ENCODE data around the gene TMEM131L.
"Not testable (repeated sequence)": the region's sequence is repeated elsewhere in the genome, so short reads cannot be mapped to it uniquely, and the experiment has no call there.

Gene TMEM131L

GRCh38 chr4:153450544-153450917, 15.6 kb upstream of the TMEM131L start:
- DNase-seq: peak; percentile 60

- DNase-seq: not testable (repeated sequence)
Observed at GRCh38 chr4:153451145-153451544, 15.0 kb upstream of the TMEM131L start.

GRCh38 chr4:153451911-153452657, 14.1 kb upstream of the TMEM131L start:
- DNase-seq: no peak

- no peak for DNase-seq
Observed at GRCh38 chr4:153452658-153453378, 13.3 kb upstream of the TMEM131L start.

GRCh38 chr4:153453402-153453801, 12.8 kb upstream of the TMEM131L start:
- no peak for DNase-seq

GRCh38 chr4:153458969-153459368, 7.2 kb upstream of the TMEM131L start:
- no peak for DNase-seq

GRCh38 chr4:153461549-153461948, 4.6 kb upstream of the TMEM131L start:
- not testable (repeated sequence) for DNase-seq

GRCh38 chr4:153464068-153464467, 2.1 kb upstream of the TMEM131L start:
- no peak for DNase-seq

GRCh38 chr4:153465140-153465539, 1.0 kb upstream of the TMEM131L start:
- DNase-seq: no peak

GRCh38 chr4:153465615-153466080, 512 bp upstream of the TMEM131L start:
- peak; percentile 53 for DNase-seq

GRCh38 chr4:153466949-153467896, 1.1 kb downstream of the TMEM131L start:
- DNase-seq: peak; percentile 63

GRCh38 chr4:153467897-153468262, 1.7 kb downstream of the TMEM131L start:
- DNase-seq: peak; percentile 55

GRCh38 chr4:153468587-153468986, 2.4 kb downstream of the TMEM131L start:
- DNase-seq: peak; percentile 34

- no peak for DNase-seq
Observed at GRCh38 chr4:153469031-153469430, 2.9 kb downstream of the TMEM131L start.

GRCh38 chr4:153471071-153471697, 5.0 kb downstream of the TMEM131L start:
- not testable (repeated sequence) for DNase-seq

GRCh38 chr4:153471698-153472093, 5.5 kb downstream of the TMEM131L start:
- DNase-seq: peak; percentile 57

- no peak for DNase-seq
Observed at GRCh38 chr4:153472122-153473037, 6.2 kb downstream of the TMEM131L start.

- DNase-seq: no peak
Observed at GRCh38 chr4:153474251-153474650, 8.1 kb downstream of the TMEM131L start.

GRCh38 chr4:153476829-153477574, 10.8 kb downstream of the TMEM131L start:
- no peak for DNase-seq

GRCh38 chr4:153479101-153479500, 12.9 kb downstream of the TMEM131L start:
- no peak for DNase-seq

- no peak for DNase-seq
Observed at GRCh38 chr4:153480704-153481103, 14.5 kb downstream of the TMEM131L start.

Data from activated CD4-positive, alpha-beta T cell treated with anti-CD3 and anti-CD28 coated beads, Interleukin-2, Interleukin-6, amounts not matched to agents 100 ng/mL and 50 ng/mL, durations not matched to agents 16 hours and 8 hours (primary cell).